Gastroesophageal sphincter (tissue), 4 donors: ENCODE data around the gene PPIB. TPM values are rescaled to one million over a fixed set of nuclear protein-coding genes. Genes with fewer than 3 reads are reported as not detected.

Experiments
- ATAC-seq: fragments of 150-250 bp; one replicate; pipeline ENCODE4 v1.9.1; 2016; ENCODE audit warnings: mild to moderate bottlenecking, moderate library complexity
- H3K27ac ChIP-seq, 4 donors: fragments of 200-600 bp; sonication (generic) in 3 of 4; 1 replicate in 3 of 4; 2 replicates in 1 of 4; pipeline ENCODE4 v1.5.1; 2016 to 2019
- H3K27me3 ChIP-seq: fragments of 200-600 bp; sonication (generic); one replicate; pipeline ENCODE4 v1.5.1; 2019
- H3K36me3 ChIP-seq, 2 donors: fragments of 200-600 bp; sonication (generic); one replicate each; pipeline ENCODE4 v1.5.1; 2019; ENCODE audit warnings: control low read depth in 1 of 2
- H3K4me1 ChIP-seq, 3 donors: fragments of 200-600 bp; sonication (generic); 1 replicate in 2 of 3; 2 replicates in 1 of 3; pipeline ENCODE4 v1.5.1; 2016 to 2019; ENCODE audit warnings: control low read depth in 2 of 3
- H3K4me3 ChIP-seq, 2 donors: fragments of 200-600 bp; sonication (generic); one replicate each; pipeline ENCODE4 v1.5.1; 2019; ENCODE audit warnings: mild to moderate bottlenecking in 1 of 2, moderate library complexity in 1 of 2
- H3K9me3 ChIP-seq, 3 donors: fragments of 200-600 bp; sonication (generic); one replicate each; pipeline ENCODE4 v1.5.1; 2017 to 2019; ENCODE audit warnings: control low read depth in 2 of 3
- EP300 ChIP-seq: sonication (generic); formaldehyde crosslinking; IDR thresholded peaks from one replicate; pipeline ENCODE4 v1.6.1; 2017; ENCODE audit warnings: antibody characterized with exemption, mild to moderate bottlenecking
- POLR2A ChIP-seq, 2 donors: fragments of 450-650 bp; IDR thresholded peaks; one replicate each; pipeline ENCODE4 v1.6.1; 2017; ENCODE audit warnings: antibody characterized with exemption in 2 of 2, mild to moderate bottlenecking in 2 of 2, moderate library complexity in 1 of 2
- POLR2AphosphoS5 ChIP-seq: sonication (generic); formaldehyde crosslinking; IDR thresholded peaks from one replicate; pipeline ENCODE4 v1.6.1; 2017; ENCODE audit warnings: antibody characterized with exemption
- WGBS, 2 donors: methylation state at CpG; one replicate each; pipeline ENCODE4 v1.1.5; 2018; ENCODE audit warnings: low coverage in 1 of 2; 5-methylcytosine and 5-hydroxymethylcytosine counted together
- total RNA-seq, 4 donors: library from RNA; depleted of rRNA; stranded (reverse); fragments of >200 nt; gene quantifications; one replicate each; pipeline ENCODE4 v1.1.0, GENCODE V29; 2016
- TF ChIP-seq, protein P1 (sequence below), 4 experiments: fragments of 200-600 bp in 2 of 4; fragments of 450-650 bp in 2 of 4; sonication (generic) in 1 of 4; IDR thresholded peaks; one replicate each; pipeline ENCODE4 v1.5.1; 2017 to 2019; ENCODE audit warnings: antibody characterized with exemption in 4 of 4, mild to moderate bottlenecking in 2 of 4, moderate library complexity in 2 of 4

The PPIB gene
- total RNA-seq, 4 donors from 2014 or later = 151 to 257 (median 235) TPM

DNA sequence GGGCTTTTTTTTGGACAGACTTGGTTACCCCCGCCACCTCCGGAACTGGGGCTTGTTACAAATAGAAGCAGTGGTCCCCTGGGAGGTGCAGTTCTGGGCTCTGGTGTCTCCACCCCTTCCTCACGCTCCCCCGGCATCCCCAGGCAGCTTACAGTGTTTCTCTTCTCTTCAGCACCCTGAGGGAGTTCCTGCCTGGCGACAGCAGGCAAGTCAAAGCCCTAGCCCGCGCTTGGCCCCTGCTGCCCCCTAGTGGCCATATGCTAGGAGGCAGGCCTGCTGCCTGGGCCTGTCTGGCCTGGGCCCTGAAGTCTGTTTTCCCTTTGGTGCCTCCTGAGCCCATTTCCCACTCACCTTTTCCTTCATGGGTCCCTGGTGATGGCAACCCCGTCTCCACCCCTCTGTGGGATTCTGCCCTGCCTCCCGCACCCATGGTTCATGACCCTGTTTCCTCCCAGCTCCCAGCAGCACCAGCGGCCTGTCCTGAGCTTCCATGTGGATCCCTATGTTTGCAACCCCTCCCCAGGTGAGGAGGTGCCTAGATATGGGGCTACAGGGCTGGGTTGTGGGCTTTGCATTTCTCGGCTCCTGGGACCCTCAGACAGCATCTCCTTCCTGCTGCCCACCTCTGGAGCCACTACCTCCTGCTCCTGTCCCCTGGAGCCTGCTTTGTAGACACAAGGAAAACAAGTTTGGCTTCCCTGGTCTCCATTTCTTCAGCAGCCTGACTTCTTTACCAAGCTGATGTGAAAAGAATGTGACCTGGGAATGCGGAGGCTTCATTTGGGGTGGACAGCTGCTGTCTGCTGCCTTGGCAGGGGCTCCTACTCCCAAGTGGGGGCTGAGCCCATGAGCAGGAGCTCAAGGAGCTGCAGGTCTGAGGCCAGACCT lies 9.1 kb downstream of the PPIB start:
- 11% methylated on average over 9 of the region's 12 CpGs; no CpG with 5 or more reads in 1 of the 2 donors for WGBS, 2 donors
- H3K4me1 ChIP-seq = peaks cover 0 to 47% (median 22%) of the 10 kb centered on the region in 3 donors
- peak overlapping the region in 3 of 4 donors; percentile 8 to 34 (median 21) for H3K27ac ChIP-seq
- H3K36me3 ChIP-seq = peaks cover 0 to 49% of the 10 kb centered on the region in 2 donors
- no peak overlapping the region for H3K4me3 ChIP-seq
- peak; percentile 11 for TF ChIP-seq POLR2AphosphoS5
- TF ChIP-seq POLR2A (IDR thresholded peaks at IDR 0.05) = no peak
- TF ChIP-seq, protein P1, sequence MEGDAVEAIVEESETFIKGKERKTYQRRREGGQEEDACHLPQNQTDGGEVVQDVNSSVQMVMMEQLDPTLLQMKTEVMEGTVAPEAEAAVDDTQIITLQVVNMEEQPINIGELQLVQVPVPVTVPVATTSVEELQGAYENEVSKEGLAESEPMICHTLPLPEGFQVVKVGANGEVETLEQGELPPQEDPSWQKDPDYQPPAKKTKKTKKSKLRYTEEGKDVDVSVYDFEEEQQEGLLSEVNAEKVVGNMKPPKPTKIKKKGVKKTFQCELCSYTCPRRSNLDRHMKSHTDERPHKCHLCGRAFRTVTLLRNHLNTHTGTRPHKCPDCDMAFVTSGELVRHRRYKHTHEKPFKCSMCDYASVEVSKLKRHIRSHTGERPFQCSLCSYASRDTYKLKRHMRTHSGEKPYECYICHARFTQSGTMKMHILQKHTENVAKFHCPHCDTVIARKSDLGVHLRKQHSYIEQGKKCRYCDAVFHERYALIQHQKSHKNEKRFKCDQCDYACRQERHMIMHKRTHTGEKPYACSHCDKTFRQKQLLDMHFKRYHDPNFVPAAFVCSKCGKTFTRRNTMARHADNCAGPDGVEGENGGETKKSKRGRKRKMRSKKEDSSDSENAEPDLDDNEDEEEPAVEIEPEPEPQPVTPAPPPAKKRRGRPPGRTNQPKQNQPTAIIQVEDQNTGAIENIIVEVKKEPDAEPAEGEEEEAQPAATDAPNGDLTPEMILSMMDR (IDR thresholded peaks at IDR 0.05) = peak in 3 of 4 experiments; percentile 93 to 98 (median 94)
- H3K9me3 ChIP-seq = no peaks in the 10 kb centered on the region
- peak; percentile 93 for ATAC-seq
- H3K27me3 ChIP-seq = peaks cover 30% of the 10 kb centered on the region

- 20 to 24% methylated on average over 1 to 9 of the region's 27 CpGs for WGBS, 2 donors
- Histone ChIP-seq H3K4me1 (peaks cover 0 to 38% (median 22%) of the 10 kb centered on the region in 3 donors), H3K27ac (no peak overlapping the region), H3K36me3 (peaks cover 0 to 39% of the 10 kb centered on the region in 2 donors), H3K27me3 (peaks cover 30% of the 10 kb centered on the region), H3K9me3 (no peaks in the 10 kb centered on the region), H3K4me3 (peak overlapping the region in 1 of 2 donors; percentile 48)
- TF ChIP-seq, protein P1 (IDR thresholded peaks at IDR 0.05) = no peak
- TF ChIP-seq POLR2A (IDR thresholded peaks at IDR 0.05) = no peak
- TF ChIP-seq EP300 = no peak
- TF ChIP-seq POLR2AphosphoS5 = no peak
- ATAC-seq = no peak
Observed at GRCh38 chr15:64152507-64153387, 10.1 kb downstream of the PPIB start.

DNA sequence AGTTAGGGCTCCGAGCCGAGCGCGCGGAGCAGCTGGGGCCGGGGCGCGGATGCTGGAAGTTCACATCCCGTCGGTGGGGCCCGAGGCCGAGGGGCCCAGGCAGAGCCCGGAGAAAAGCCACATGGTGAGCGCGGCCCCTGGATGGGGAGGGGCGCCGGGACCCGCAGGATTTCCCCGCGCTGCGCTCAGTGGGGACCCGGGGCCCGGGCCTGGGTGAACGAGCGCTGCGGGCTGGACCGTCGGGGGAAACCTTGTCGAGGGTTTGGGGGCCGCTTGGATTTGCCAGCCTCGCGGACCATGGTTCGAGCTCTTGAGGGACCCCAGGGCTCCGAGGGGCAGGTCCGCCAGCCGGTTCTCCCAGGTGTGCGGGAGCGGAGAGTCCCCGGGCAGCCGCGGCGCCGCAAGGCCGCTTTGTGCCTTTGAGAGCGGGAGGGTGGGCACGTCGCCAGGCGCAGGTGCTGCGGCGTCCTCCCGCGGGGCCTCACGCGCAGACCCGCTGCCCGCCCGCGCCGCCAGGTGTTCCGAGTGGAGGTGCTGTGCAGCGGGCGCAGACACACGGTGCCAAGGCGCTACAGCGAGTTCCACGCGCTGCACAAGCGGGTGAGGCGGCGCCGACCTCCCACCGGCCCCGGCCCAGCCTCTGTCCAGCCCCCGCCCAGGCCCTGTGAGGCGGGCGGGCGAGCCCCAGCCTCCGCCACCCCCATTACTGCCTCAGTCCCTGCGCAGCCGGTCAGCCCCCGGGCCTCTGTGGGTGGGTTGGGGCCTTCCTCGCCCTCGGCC lies 10.9 kb downstream of the PPIB start, which contains the start of gene SNX22:
Gene SNX22, plus strand, starts transcription at position 5 of the 780 bp plus-strand sequence. Its CDS starts 45 bp downstream, at position 50.
- Histone ChIP-seq H3K4me1 (peaks cover 0 to 36% (median 22%) of the 10 kb centered on the region in 3 donors), H3K27ac (no peak within 1 kb of the TSS), H3K27me3 (peaks cover 30% of the 10 kb centered on the region), H3K36me3 (peaks cover 0 to 32% of the 10 kb centered on the region in 2 donors), H3K9me3 (no peaks in the 10 kb centered on the region), H3K4me3 (peak within 1 kb of the TSS in 1 of 2 donors; percentile 48)
- no CpG with 5 or more reads among the region's 83 CpGs for WGBS, 2 donors
- TF ChIP-seq, protein P1 (IDR thresholded peaks at IDR 0.05) = no peak
- no peak for TF ChIP-seq POLR2AphosphoS5
- TF ChIP-seq POLR2A (IDR thresholded peaks at IDR 0.05) = no peak
- no peak for TF ChIP-seq EP300
- no peak for ATAC-seq

DNA sequence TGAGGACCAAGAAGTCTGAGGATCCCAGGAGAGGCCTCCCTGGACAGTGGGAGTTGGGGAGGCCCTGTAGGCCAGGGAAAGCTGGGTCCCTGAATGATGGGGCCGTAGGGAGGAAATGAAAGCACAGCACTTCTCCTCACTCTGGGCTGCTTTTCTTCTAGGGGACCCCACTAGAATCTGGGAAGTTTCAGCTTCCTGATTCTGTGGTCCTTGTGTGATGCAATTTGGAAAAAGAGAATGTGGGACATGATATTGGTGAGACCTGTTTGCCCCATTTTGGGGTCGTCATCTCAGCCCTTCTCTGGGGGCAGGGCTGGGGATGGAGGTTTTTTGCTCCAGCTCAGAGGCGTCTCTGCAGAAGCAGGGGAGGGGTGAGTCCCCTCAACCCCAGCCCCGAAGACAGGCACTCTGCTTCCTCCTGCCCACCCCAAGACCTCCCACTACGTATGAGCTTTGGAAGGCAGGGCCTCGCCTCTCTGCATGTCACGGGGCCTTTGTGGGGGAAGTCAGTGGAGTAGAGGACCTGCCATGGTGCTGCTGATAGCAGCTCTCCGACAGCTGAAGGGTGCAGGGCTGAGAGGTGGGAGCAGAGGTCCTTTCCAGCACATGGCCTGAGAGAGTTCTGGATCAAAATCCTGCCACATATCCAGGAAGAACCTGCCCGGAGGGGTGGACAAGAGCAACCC lies 12.8 kb downstream of the PPIB start:
- Histone ChIP-seq H3K4me3 (no peak overlapping the region), H3K4me1 (peaks cover 0 to 36% (median 22%) of the 10 kb centered on the region in 3 donors), H3K27ac (no peak overlapping the region), H3K36me3 (peaks cover 0 to 27% of the 10 kb centered on the region in 2 donors), H3K9me3 (no peaks in the 10 kb centered on the region), H3K27me3 (peaks cover 30% of the 10 kb centered on the region)
- 60 to 72% methylated on average over 2 of the region's 9 CpGs for WGBS, 2 donors
- ATAC-seq = no peak
- TF ChIP-seq POLR2A (IDR thresholded peaks at IDR 0.05) = no peak
- no peak for TF ChIP-seq POLR2AphosphoS5
- TF ChIP-seq EP300 = no peak
- TF ChIP-seq, protein P1 (IDR thresholded peaks at IDR 0.05) = no peak
